K562 (cell line): Measurements from ENCODE around the gene NLE1. TPM values are rescaled to one million over a fixed set of nuclear protein-coding genes. Genes with fewer than 3 reads are reported as not detected.

Experiments used
- ATAC-seq: fragments of 200-7000 bp; cut with Tn5 transposase; 3 replicates; pipeline ENCODE4 v1.9.1; 2020; ENCODE audit warnings: moderate library complexity
- BruUV-seq: library from RNA; stranded (reverse); fragments of 400-500 nt; replicated peaks from 2 replicates; lab custom pipeline; 2021; lab: Mats Ljungman, UMichigan
- CTCF ChIA-PET: fragments of 300-600 bp; formaldehyde crosslinking; extraction: SDS; loops from one replicate; lab custom pipeline; 2021; ENCODE audit warnings: low intra/inter-chr PET ratio; lab: Yijun Ruan, JAX
- POLR2A ChIA-PET: fragments of 300-600, 350-650 bp; sonication (Branson Sonifier 250); formaldehyde crosslinking; extraction: SDS; loops from one replicate; lab custom pipeline; 2021; ENCODE audit warnings: antibody characterized with exemption, inconsistent platforms; lab: Yijun Ruan, JAX
- DNase-seq, 4 experiments: peaks; one replicate each; pipeline versions ENCODE4 v3.0.0 to v3.0.0-alpha.2; 2011 to 2018; ENCODE audit warnings: low spot score in 3 of 4, mixed read lengths in 3 of 4; ENCODE audit errors: extremely low read depth in 1 of 4
- FAIRE-seq: peaks from 2 replicates; lab custom pipeline; 2011; peaks lifted over from hg19 to GRCh38; lab: Jason Lieb, UNC
- H2AFZ ChIP-seq: 2 replicates; pipeline ENCODE4 v1.6.0; 2011; ENCODE audit warnings: low read depth, low read length, control low read depth, inconsistent platforms
- H3K27ac ChIP-seq: fragments of 200-600 bp; 3 replicates; pipeline ENCODE4 v1.8.0; 2011; ENCODE audit warnings: low read depth, mild to moderate bottlenecking, control low read depth, inconsistent platforms, low read length, moderate library complexity, mixed read lengths; ENCODE audit errors: extremely low read depth
- H3K27me3 ChIP-seq, 2 experiments: fragments of 300-600 bp in 1 of 2; 2 replicates in 1 of 2; 3 replicates in 1 of 2; pipeline versions ENCODE4 v1.6.0 to v1.8.0; 2011; ENCODE audit warnings: inconsistent platforms in 2 of 2, low read length in 2 of 2, mild to moderate bottlenecking in 1 of 2, mixed read lengths in 1 of 2, moderate library complexity in 1 of 2; ENCODE audit not compliant: control insufficient read depth in 2 of 2, insufficient read depth in 2 of 2
- H3K36me3 ChIP-seq: fragments of 300-600 bp; 3 replicates; pipeline ENCODE4 v1.8.0; 2011; ENCODE audit warnings: mild to moderate bottlenecking, low read length, inconsistent platforms; ENCODE audit not compliant: control insufficient read depth, insufficient read depth
- H3K4me1 ChIP-seq, 2 experiments: fragments of 200-600 bp in 1 of 2; replicated peaks in 1 of 2; 2 replicates in 1 of 2; 3 replicates in 1 of 2; pipeline versions ENCODE4 v1.5.1 to v1.8.0; 2011; ENCODE audit warnings: inconsistent platforms in 2 of 2, low read length in 2 of 2, mild to moderate bottlenecking in 1 of 2, mixed read lengths in 1 of 2, moderate library complexity in 1 of 2; ENCODE audit not compliant: control insufficient read depth in 2 of 2, insufficient read depth in 2 of 2
- H3K4me2 ChIP-seq: 2 replicates; pipeline ENCODE4 v1.6.1; 2011; ENCODE audit warnings: low read length, control low read depth, inconsistent platforms, mixed read lengths; ENCODE audit not compliant: insufficient read depth
- H3K4me3 ChIP-seq: fragments of 200-600 bp; sonication (generic), shearing (Covaris generic); 2 replicates; pipeline ENCODE4 v1.5.1; 2016; ENCODE audit warnings: control low read depth, inconsistent platforms
- H3K79me2 ChIP-seq: fragments of 200-600 bp; 3 replicates; pipeline ENCODE4 v1.8.0; 2011; ENCODE audit warnings: low read length, inconsistent platforms; ENCODE audit not compliant: control insufficient read depth, insufficient read depth
- H3K9ac ChIP-seq, 2 experiments: 2 replicates each; pipeline versions ENCODE4 v1.6.0 to v1.6.1; 2011; ENCODE audit warnings: low read depth in 2 of 2, low read length in 2 of 2, control low read depth in 1 of 2, inconsistent platforms in 1 of 2, mild to moderate bottlenecking in 1 of 2, mixed read lengths in 1 of 2; ENCODE audit not compliant: insufficient read depth in 1 of 2
- H3K9me1 ChIP-seq: one replicate; pipeline ENCODE4 v1.6.0; 2011; ENCODE audit warnings: inconsistent platforms, mild to moderate bottlenecking, low read length, moderate library complexity; ENCODE audit not compliant: control insufficient read depth, insufficient read depth
- H3K9me3 ChIP-seq: replicated peaks from 2 replicates; pipeline ENCODE4 v1.5.1; 2011; ENCODE audit warnings: low read depth, low read length, inconsistent platforms; ENCODE audit not compliant: control insufficient read depth, insufficient read depth
- H4K20me1 ChIP-seq: replicated peaks from 2 replicates; pipeline ENCODE4 v1.6.1; 2011; ENCODE audit warnings: low read length, inconsistent platforms, mixed read lengths; ENCODE audit not compliant: control insufficient read depth, insufficient read depth
- ARID1B ChIP-seq: fragments of 450-650 bp; IDR thresholded peaks from 2 replicates; pipeline ENCODE4 v1.6.1; 2016; ENCODE audit warnings: antibody characterized with exemption, mild to moderate bottlenecking, inconsistent platforms
- CBFA2T2 ChIP-seq: fragments of 450-650 bp; conservative IDR thresholded peaks from 2 replicates; pipeline ENCODE4 v1.6.1; 2017; ENCODE audit warnings: mild to moderate bottlenecking
- CBFA2T3 ChIP-seq: fragments of 450-650 bp; IDR thresholded peaks from 2 replicates; pipeline ENCODE4 v1.6.1; 2017
- CC2D1A ChIP-seq: fragments of 450-650 bp; IDR thresholded peaks from 2 replicates; pipeline ENCODE4 v1.6.1; 2017; ENCODE audit warnings: mild to moderate bottlenecking
- CSDE1 ChIP-seq, 2 experiments: fragments of 450-650 bp; IDR thresholded peaks; 2 replicates each; pipeline ENCODE4 v1.6.1; 2016; ENCODE audit warnings: mild to moderate bottlenecking in 1 of 2
- ETV1 ChIP-seq: fragments of 450-650 bp; conservative IDR thresholded peaks from 2 replicates; pipeline ENCODE4 v1.6.1; 2016; ENCODE audit warnings: missing genetic modification characterization, control low read depth, low read depth, missing compliant biosample characterization
- LARP7 ChIP-seq: fragments of 450-650 bp; IDR thresholded peaks from 2 replicates; pipeline ENCODE4 v1.6.1; 2016
- MAFK ChIP-seq: IDR thresholded peaks from 2 replicates; pipeline ENCODE4 v1.6.1; 2011; ENCODE audit warnings: low read length, improper control_type of control experiment
- NEUROD1 ChIP-seq: fragments of 150-350 bp; IDR thresholded peaks from 2 replicates; pipeline ENCODE4 v1.6.1; 2014; ENCODE audit warnings: borderline replicate concordance, low read length, low read depth; ENCODE audit not compliant: partially characterized antibody
- NUFIP1 ChIP-seq: fragments of 450-650 bp; IDR thresholded peaks from 2 replicates; pipeline ENCODE4 v1.6.1; 2018; ENCODE audit not compliant: partially characterized antibody
- POLR2A ChIP-seq: fragments of 450-650 bp; conservative IDR thresholded peaks from 2 replicates; pipeline ENCODE4 v1.6.1; 2016
- POLR2B ChIP-seq: fragments of 450-650 bp; IDR thresholded peaks from 2 replicates; pipeline ENCODE4 v1.6.1; 2018; ENCODE audit warnings: low read depth; ENCODE audit not compliant: partially characterized antibody
- RBM34 ChIP-seq: fragments of 200-400 bp; formaldehyde crosslinking; IDR thresholded peaks from 2 replicates; pipeline ENCODE4 v1.6.1; 2018; ENCODE audit warnings: low read length, borderline replicate concordance; ENCODE audit not compliant: insufficient read depth
- SREBF2 ChIP-seq: sonication (generic); formaldehyde crosslinking; IDR thresholded peaks from 2 replicates; pipeline ENCODE4 v1.4.0; 2020; ENCODE audit warnings: mild to moderate bottlenecking, missing genetic modification reagents
- SRSF1 ChIP-seq: fragments of 200-400 bp; formaldehyde crosslinking; IDR thresholded peaks from 2 replicates; pipeline ENCODE4 v1.6.1; 2017; ENCODE audit warnings: mild to moderate bottlenecking, low read depth, low read length, moderate library complexity
- TCF3 ChIP-seq: sonication (generic); formaldehyde crosslinking; IDR thresholded peaks from 2 replicates; pipeline ENCODE4 v1.4.0; 2020; ENCODE audit warnings: mild to moderate bottlenecking, missing genetic modification reagents
- ZNF282 ChIP-seq: sonication (generic); formaldehyde crosslinking; IDR thresholded peaks from 2 replicates; pipeline ENCODE4 v1.8.1; 2023; ENCODE audit warnings: missing genetic modification reagents
- ZNF316 ChIP-seq: fragments of 450-650 bp; IDR thresholded peaks from 2 replicates; pipeline ENCODE4 v1.6.1; 2016
- ZNF699 ChIP-seq: fragments of 250-450 bp; sonication (Bioruptor Pico); IDR thresholded peaks from 2 replicates; pipeline ENCODE4 v1.8.0; 2021; ENCODE audit warnings: mild to moderate bottlenecking, moderate library complexity; ENCODE audit not compliant: insufficient replicate concordance
- WGBS: fragments of 100-300 bp; shearing (Covaris generic); methylation state at CpG from one replicate; pipeline ENCODE4 v1.1.6; 2016; ENCODE audit warnings: low coverage, mixed read lengths; ENCODE audit not compliant: insufficient coverage; ENCODE audit errors: missing lambda C conversion rate; 5-methylcytosine and 5-hydroxymethylcytosine counted together
- in situ Hi-C: fragments of 300-500 bp; cut with MboI; formaldehyde crosslinking; loops from 4 replicates; pipeline ENCODE4 v1.15.0; 2018; ENCODE audit warnings: inconsistent platforms, mixed read lengths
- intact Hi-C: fragments of 100-400 bp; cut with micrococcal nuclease; formaldehyde crosslinking; loops from 2 replicates; pipeline ENCODE4 v1.14.2; 2022
- polyA plus RNA-seq, 8 experiments: library from polyadenylated mRNA; depleted of rRNA in 4 of 8; stranded (reverse) in 5 of 8; unstranded in 3 of 8; fragments of >200 nt; fragmentation: Nextera tagmentation in 2 of 8; fragmentation: Illumina TruSeq in 1 of 8; extraction: Ambion mirVana in 2 of 8; extraction: Trizol in 1 of 8; gene quantifications; 2 replicates each; pipeline versions ENCODE4 v1.2.1 to v1.2.3, GENCODE V29; 2011 to 2014; ENCODE audit warnings: inconsistent platforms in 1 of 8, missing spikeins in 1 of 8
- total RNA-seq, 7 experiments: library from RNA; depleted of rRNA in 6 of 7; stranded (reverse); fragments of >200 nt in 6 of 7; fragmentation: Illumina TruSeq in 2 of 7; extraction: Trizol in 2 of 7; gene quantifications; 2 replicates each; pipeline versions ENCODE4 v1.2.1 to v1.2.3, GENCODE V29; 2011 to 2021; ENCODE audit warnings: low replicate concordance in 1 of 7
- TF ChIP-seq, protein P1 (sequence below): fragments of 450-650 bp; formaldehyde crosslinking; IDR thresholded peaks from 2 replicates; pipeline ENCODE4 v1.4.0; 2020; ENCODE audit warnings: mild to moderate bottlenecking, moderate library complexity
- TF ChIP-seq, protein P2 (sequence below), 3 experiments: IDR thresholded peaks in 2 of 3; conservative IDR thresholded peaks in 1 of 3; 2 replicates each; pipeline ENCODE4 v1.5.1; 2011 to 2012; ENCODE audit warnings: low read length in 3 of 3, mild to moderate bottlenecking in 3 of 3, control low read depth in 2 of 3, improper control_type of control experiment in 1 of 3, inconsistent platforms in 1 of 3, low read depth in 1 of 3, mixed read lengths in 1 of 3, moderate library complexity in 1 of 3; ENCODE audit not compliant: insufficient read depth in 2 of 3

Gene NLE1
- total and polyA plus RNA-seq, 9 of the 15 experiments (the other 6 are each of a cell fraction or from before 2014, with no cell fraction given), result 3.8 to 69.0 (median 29.4) TPM

DNA sequence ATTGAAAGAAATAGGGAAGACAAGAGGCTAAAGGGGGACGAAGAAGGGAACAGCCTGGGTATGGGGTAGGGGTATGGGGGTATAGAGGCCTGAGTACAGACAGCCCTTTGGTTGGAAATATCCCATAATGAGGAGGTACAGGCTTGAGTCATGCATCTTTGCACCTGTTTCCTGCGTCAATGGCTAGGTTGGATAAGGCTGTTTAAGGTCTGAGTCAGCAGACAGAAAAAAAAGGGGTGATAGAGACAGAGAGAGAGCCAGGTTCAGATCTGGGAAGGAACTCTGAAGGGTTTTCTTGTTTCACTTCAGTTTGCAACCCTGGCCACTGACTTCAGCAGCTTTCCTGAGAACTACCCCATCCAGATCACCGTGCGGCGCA is 12.1 kb downstream of the NLE1 start:
- H3K4me2 ChIP-seq, result no peak overlapping the region
- H3K27me3 ChIP-seq, result no peaks in the 10 kb centered on the region
- no peaks in the 10 kb centered on the region for H3K9me3 ChIP-seq
- H3K4me3 ChIP-seq, result no peak overlapping the region
- H2AFZ ChIP-seq, result no peak overlapping the region
- peak; percentile 29 for ATAC-seq
- peaks cover 15% of the 10 kb centered on the region for H4K20me1 ChIP-seq
- CTCF ChIA-PET, result no interaction called here
- H3K4me1 ChIP-seq, result peaks cover 0 to 5% of the 10 kb centered on the region in 2 experiments; a peak in 2 of 5 replicates
- TF ChIP-seq CBFA2T2, result 0 out of 2 replicates have a peak, but pooled peaks have one; percentile 20
- no peak for TF ChIP-seq ZNF282 (CRISPR knock-in tag)
- TF ChIP-seq ARID1B, result 0 out of 2 replicates have a peak, but pooled peaks have one; percentile 13
- no peak for TF ChIP-seq SRSF1
- no peak for TF ChIP-seq LARP7
- TF ChIP-seq POLR2B, result no peak
- TF ChIP-seq, protein P1, sequence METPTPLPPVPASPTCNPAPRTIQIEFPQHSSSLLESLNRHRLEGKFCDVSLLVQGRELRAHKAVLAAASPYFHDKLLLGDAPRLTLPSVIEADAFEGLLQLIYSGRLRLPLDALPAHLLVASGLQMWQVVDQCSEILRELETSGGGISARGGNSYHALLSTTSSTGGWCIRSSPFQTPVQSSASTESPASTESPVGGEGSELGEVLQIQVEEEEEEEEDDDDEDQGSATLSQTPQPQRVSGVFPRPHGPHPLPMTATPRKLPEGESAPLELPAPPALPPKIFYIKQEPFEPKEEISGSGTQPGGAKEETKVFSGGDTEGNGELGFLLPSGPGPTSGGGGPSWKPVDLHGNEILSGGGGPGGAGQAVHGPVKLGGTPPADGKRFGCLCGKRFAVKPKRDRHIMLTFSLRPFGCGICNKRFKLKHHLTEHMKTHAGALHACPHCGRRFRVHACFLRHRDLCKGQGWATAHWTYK (CRISPR knock-in tag), result no peak
- TF ChIP-seq NEUROD1, result no peak
- no peak for TF ChIP-seq CSDE1 (IDR thresholded peaks at IDR 0.05)
- TF ChIP-seq CBFA2T3, result peak; percentile 47
- TF ChIP-seq NUFIP1, result no peak
- TF ChIP-seq SREBF2, result no peak
- TF ChIP-seq ZNF316, result peak; percentile 39
- TF ChIP-seq TCF3, result 0 out of 2 replicates have a peak, but pooled peaks have one; percentile 11
- 0 out of 2 replicates have a peak, but pooled peaks have one; percentile 4 for TF ChIP-seq MAFK
- no peak for TF ChIP-seq CC2D1A
- TF ChIP-seq, protein P2, sequence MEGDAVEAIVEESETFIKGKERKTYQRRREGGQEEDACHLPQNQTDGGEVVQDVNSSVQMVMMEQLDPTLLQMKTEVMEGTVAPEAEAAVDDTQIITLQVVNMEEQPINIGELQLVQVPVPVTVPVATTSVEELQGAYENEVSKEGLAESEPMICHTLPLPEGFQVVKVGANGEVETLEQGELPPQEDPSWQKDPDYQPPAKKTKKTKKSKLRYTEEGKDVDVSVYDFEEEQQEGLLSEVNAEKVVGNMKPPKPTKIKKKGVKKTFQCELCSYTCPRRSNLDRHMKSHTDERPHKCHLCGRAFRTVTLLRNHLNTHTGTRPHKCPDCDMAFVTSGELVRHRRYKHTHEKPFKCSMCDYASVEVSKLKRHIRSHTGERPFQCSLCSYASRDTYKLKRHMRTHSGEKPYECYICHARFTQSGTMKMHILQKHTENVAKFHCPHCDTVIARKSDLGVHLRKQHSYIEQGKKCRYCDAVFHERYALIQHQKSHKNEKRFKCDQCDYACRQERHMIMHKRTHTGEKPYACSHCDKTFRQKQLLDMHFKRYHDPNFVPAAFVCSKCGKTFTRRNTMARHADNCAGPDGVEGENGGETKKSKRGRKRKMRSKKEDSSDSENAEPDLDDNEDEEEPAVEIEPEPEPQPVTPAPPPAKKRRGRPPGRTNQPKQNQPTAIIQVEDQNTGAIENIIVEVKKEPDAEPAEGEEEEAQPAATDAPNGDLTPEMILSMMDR (IDR thresholded peaks at IDR 0.05 in 2 of 3, conservative IDR thresholded peaks at IDR 0.05 in 1 of 3; ENCODE audit: insufficient read depth in 2 of 3, low read depth in 1 of 3, low read length in 3 of 3), result no peak
- no peak for TF ChIP-seq ZNF699 (CRISPR knock-in tag)
- TF ChIP-seq ETV1, result no peak
- peak; percentile 4; the same call in 1 of the 2 replicates for TF ChIP-seq POLR2A
- TF ChIP-seq RBM34, result no peak
- TF ChIP-seq, all 486 proteins: peak for 7
- POLR2A ChIA-PET, result interaction anchor here (1.0 to 1.1 kb wide), 3 partner anchors 10 to 18 kb away, joined by 3 to 4 read pairs (median 3); no protein-coding TSS in a partner anchor
- FAIRE-seq (no peak), DNase-seq (peak in 1 of 4 experiments; percentile 26)
- 75% methylated on average over 5 of the region's 5 CpGs for WGBS
- H3K79me2 ChIP-seq, result no peaks in the 10 kb centered on the region
- intact Hi-C loops, result loop anchor here (10.0 kb wide), 1 partner anchor 245 kb away; no protein-coding TSS in a partner anchor
- H3K27ac ChIP-seq, result no peak overlapping the region
- H3K9me1 ChIP-seq, result peaks cover 4% of the 10 kb centered on the region
- no peak overlapping the region for H3K9ac ChIP-seq
- no TSS peak for BruUV-seq
- peaks cover 48% of the 10 kb centered on the region for H3K36me3 ChIP-seq
- in situ Hi-C loops, result no loop called here
